HG03064 (cell line): ENCODE results near the gene MINDY4.

ENCODE experiments used
- ATAC-seq: cut with Tn5 transposase; IDR thresholded peaks from one replicate; pipeline ENCODE4 v1.9.1; 2021; ENCODE audit warnings: low read depth; ENCODE audit not compliant: unreplicated experiment

Gene MINDY4

DNA sequence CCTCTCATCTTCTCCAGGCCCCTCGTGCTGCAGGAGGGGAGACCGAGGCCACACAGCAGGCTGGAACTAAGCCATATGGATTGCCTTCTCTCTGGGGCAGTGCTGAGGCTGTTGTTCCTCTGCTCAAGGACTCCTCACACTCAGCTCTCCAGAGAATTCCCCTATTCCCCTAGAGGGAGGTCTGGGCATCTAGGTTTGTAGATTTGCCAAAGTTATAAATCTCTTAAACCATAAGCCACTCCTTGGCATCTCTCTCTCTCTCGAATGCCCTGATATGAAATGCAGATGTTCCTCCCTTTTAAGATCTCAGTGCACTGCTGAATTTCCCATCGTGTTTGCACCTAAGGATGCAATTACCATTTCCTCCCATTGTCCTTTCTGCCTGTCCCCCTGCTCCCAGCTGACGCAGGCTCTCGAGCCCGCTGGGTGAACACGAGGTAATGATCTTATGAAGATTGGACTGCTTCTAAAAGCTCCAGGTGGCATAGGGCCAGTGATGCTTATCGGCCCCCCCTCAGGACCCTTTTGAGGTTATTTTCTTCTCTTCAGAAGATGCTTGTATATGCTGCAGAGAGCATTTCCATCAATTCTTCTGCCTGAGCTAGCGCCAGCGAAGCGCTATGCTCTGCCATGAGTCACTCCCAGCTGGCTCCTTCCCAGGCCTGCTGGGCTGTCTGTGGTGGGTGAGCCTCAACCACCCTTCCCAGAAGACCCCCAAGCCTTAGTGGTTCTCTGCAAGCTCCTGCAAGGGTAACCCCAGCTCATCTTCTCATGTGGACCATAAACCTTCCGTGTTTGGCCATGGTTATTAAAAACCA is 98.8 kb downstream of the MINDY4 start:
- ATAC-seq: no peak

DNA sequence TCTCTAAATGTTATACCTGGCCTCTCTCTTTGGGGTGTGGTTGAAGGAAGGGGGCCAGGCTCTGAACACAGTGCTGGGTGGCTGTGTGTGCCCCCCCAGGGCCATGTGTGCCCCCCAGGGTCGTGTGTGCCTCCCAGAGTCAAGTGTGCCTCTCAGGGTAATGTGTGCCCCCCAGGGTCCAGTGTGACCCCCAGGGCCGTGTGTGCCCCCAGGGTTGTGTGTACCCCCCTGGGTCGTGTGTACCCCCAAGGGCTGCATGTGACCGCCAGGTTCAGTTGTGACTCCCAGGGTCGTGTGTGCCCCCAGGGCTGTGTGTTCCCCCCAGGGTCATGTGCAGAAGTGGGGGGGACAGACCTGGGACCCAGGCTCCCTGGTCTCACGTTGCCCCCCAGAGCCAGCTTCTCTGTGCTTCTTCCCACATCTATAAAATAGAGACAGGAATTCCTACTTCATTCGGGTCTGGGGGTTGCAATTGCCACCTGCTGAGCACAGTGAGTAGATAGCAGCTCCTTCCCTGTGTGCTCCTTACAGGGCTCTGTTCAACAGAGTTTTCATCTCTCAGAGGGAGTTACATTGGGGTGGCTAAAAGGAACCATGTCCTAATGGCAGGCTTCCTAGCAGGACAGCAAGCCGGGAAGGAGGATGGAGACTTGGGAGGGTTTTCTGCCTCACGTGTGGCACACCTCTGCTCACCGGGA is 99.8 kb downstream of the MINDY4 start:
- no peak for ATAC-seq

- no peak for ATAC-seq
Observed at GRCh38 chr7:30871655-30872054, 100.4 kb downstream of the MINDY4 start.

DNA sequence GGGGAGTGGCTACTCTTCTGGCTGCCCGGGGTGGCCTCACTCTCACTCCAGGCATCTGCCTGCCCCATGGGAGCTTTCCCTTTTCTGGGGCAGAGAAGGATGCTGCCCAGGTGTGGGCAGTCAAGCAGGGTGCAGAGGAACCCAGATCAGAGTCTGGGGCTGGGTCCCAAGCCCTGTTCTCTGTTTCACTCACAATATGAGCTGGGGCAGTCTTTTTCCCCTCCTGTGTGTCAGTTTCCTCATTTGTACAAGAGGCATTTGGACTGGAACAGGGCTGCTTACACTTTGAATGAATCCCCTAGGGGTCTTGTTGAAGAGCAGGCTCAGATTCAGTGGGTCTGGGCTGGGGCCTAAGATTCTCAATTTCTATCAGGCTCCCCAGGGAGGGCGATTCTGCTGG is 102.0 kb downstream of the MINDY4 start:
- no peak for ATAC-seq

DNA sequence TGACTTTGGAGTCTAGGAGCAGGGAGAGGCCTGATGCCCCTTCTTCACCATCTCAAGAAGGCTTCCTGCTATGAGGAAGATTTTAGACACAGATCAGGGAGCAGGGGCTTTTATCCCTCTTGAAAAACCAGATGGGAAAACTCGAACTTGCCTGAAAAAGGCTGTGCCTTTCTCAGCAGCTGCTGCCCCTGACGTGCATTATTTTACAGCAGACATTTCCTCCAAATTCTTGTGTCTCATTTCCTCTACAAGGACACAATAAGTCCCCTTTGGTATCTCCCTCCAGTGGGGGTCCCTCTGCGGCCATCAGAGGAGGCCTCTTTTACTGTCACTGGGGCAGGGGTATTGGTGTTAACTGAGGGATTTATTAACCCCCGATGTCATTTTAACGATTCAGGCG is 102.4 kb downstream of the MINDY4 start:
- ATAC-seq: no peak

GRCh38 chr7:30874656-30875302 is 103.6 kb downstream of the MINDY4 start:
- no peak for ATAC-seq

DNA sequence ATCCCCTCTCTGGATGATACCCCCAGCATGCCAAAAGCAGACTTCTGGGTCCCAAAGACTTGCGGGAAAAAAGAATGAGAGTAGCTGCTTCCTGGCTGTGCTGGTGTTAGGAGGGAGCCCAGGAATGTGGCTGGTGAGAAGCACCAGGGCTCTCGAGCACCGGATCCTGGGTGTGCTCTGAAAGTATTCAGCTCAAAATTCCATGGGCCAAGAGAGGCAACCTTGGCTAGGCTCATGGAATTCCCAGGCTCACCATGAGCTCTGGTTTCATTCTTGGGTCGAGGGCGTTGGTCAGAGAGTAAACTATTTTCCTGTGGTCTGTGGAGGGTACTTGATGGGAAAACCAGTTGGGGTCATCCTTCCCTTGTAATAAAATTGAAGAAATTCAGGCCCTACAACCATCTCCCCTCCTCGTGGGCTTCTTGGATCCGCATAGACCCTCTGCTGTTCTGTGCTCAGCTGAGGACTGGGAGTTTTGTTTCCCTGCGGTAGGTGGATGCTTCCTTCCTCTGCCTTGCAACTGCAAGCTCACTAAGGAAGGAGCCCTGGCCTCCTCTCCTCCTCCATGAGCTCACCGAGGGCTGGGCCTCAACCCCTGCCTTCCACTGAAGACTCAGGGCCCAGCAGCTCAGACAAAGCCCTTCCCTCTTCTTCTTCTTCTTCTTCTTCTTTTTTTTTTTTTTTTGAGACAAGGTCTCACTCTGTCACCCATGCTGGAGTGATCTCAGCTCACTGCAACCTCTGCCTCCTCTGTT is 106.0 kb downstream of the MINDY4 start:
- no peak for ATAC-seq

DNA sequence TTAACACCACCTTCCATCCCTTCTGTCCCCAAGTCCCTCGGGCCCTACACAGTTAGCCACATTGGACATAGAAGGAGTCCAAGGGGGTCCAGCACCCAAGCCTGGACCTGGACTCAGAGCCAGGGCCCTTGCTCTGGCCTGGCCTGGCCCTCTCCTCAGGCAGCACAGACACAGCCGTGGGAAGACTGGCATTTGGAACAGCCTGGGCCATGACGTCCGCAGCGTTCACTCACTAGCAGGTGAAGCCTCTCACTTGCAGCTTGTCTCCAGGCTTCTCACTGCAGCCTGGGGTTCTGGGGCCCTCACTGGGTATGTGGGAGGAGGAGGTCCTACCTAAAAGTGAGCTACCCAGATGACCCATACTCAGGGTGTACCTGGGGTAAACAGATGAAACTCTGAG is 106.8 kb downstream of the MINDY4 start:
- ATAC-seq: no peak

GRCh38 chr7:30879139-30880124 is 108.2 kb downstream of the MINDY4 start:
- ATAC-seq: no peak

DNA sequence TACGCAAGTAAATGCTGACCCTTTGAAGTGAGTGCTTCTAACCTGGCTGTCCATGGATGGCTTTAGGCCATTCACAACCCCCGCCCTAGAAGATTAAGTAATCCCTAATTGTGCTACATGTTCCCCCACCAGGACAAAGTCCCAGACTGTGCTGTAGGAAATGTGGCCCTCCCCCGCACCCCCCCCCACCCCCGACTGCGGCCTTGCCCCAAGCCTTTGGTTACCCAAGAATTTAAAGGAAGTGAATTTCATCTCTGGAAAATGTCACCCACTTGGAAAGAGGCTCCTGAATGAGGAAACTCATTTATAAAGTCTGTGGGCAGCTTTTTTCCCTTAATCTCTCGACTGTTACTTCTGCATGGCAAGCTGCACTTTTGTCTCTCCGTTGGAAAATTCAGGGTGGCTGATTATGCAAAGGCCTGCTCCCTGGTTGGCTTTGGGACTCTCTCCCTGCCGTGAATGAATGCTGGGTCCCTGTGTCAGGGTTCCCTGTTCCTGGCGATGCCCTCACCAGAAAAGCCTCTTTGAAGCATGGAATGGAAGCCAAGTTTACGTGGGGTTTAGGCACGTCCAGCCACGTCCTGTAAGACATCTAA is 109.0 kb downstream of the MINDY4 start:
- ATAC-seq: no peak

GRCh38 chr7:30880941-30881340 is 109.7 kb downstream of the MINDY4 start:
- ATAC-seq: no peak

DNA sequence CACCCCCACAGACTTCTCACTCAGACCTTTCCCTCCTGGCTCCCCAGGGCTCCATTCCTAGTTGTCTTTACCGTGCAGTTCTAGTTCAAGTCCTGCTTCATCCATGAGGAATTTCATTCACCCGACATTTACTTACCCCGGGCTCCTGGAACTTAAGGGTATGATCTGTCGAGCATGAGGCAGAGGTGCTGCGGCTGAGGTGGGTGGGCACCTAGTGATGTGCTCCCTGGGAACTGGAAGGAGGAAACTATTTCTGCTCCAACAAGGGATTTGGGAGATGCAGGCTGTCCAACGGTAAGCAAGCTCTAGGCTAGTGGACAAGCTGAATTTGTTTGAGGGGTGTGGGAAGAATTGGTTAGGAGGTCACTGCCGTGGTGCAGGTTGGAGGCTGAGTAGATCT is 110.2 kb downstream of the MINDY4 start:
- ATAC-seq: no peak

DNA sequence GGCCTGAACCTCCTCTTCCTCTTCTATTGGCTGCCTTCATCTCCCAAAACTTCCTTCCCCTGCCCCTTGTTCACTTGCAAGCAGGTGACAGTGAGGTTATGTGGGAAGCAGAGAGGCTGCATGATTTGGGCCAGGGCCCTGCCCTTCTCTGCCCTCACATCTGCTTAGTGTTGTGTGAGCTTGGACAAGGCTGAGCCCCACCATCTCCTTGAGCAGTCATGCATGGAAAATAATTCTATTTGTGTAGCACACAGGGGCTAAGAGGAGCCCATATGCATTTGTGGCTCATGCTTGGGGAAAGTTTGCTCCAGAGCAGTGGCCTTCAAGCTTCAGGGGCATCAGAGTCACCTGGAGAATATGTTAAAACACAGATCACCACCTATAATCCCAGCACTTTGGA is 113.7 kb downstream of the MINDY4 start:
- ATAC-seq: no peak

DNA sequence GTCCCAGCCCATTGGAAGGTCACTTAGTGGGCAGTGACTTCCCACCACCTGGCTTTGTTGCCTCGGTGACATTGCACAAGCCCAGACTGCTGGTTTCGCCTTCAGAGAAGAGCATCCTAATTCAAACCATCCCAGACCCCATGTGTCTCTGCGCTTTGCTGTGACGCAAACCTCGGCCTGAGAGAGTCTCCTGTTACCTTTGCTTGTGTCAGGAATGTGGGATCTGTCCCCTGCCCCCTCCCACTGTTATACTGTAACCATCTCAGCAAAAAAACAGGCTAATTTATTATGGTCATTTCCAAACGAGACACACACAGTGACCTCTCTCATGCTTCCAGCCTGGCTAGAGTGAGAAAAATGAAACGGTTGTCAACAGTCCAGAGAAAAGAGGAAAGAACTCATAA is 115.4 kb downstream of the MINDY4 start:
- ATAC-seq: no peak

DNA sequence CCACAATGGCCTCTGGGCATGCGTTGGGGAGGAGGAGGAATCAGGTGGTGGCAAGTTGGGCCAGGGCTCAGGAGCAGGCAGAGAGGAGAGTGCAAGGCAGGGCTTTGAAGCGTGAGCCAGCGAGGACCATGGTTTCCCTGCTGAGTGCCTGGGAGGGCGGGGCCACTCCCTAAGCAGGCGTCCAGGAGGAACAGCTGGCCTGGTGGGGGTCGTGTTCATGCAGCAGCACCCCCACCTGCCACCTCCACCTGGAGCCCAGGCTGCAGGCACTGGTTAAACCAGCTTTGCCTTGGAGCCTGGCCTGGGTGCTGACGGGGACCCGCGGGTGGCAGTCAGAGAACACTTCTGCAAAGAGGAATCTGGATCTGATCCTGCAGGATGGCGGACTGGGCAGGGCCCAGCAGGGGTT is 116.3 kb downstream of the MINDY4 start:
- ATAC-seq: no peak

- no peak for ATAC-seq
Observed at GRCh38 chr7:30888747-30889146, 117.5 kb downstream of the MINDY4 start.

DNA sequence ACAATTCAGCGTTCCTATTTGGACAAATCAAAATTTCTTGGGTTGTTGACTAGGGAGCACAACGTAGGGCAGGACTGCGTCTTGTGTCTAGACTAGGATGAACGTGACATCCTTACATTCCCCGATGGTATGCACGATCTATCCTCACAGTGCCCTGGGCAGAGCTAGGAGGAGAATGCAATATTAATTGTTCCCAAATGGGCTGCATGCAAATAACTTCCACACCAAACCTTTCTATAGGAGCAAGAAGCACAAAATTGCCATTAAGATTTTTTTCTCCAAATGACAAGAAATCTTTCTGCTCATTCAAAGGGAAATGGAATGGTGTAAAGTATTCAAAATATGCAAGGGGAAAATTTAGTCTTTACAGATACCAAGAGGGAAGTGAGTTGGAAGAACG is 119.0 kb downstream of the MINDY4 start:
- ATAC-seq: no peak

GRCh38 chr7:30893357-30893756 is 122.1 kb downstream of the MINDY4 start:
- ATAC-seq: no peak

- no peak for ATAC-seq
Observed at GRCh38 chr7:30894009-30894408, 122.8 kb downstream of the MINDY4 start.
